Measurements from ENCODE around the gene BMP10. TPM values are rescaled to one million over a fixed set of nuclear protein-coding genes. Genes with fewer than 3 reads are reported as not detected.

The BMP10 gene
- total and polyA plus RNA-seq, 2 of the 13 experiments (the other 11 are each of a cell fraction or from before 2014, with no cell fraction given): not detected

DNA sequence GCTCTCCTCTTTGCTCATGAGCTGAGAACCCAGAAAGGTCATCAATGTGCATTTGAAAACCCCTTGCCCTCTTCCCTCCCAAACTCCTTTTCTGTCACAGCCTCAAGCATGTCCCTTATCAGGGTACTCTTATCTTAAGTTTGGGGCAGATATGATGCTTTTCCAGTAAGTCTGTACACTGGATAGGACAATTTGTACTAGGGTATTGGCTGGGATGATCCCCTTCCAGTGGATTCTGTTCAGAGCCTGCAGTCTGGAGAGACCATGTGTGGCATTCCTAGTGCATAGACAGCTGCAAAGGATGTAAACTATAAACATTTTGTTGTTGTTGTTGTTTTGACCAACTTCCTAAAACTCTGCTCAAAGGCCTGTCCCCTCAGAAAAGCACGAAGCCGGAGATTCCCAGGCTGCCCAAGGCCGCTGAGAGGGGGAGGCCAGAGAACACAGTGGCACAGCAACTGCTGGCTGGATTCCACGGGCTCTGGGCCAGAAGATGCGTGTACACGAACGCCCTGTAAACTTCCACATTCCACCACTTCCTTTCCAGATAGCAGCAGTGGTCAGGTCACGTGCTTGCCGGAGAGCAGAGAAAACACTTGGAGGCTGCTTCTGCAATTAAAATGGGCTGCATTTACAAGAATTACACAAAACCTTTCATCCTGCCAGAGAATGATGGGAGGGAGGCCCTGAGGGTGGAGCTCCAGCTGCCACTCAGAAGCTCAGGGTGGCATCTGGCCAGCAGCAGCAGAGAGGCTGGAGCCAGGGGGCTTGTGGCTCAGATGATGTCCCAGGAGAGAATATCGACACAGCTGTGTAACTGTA lies 42.1 kb downstream of the BMP10 start (continued):
- TF ChIP-seq GABPA (IDR thresholded peaks at IDR 0.05; ENCODE audit: low read depth, low read length): no peak
- TF ChIP-seq GABPA (CRISPR knock-in tag; IDR thresholded peaks at IDR 0.05; ENCODE audit: low read depth): 0 out of 2 replicates have a peak, but pooled peaks have one; percentile 26
- TF ChIP-seq GABPB1 (CRISPR knock-in tag; IDR thresholded peaks at IDR 0.05): peak; percentile 38; the same call in 1 of the 2 replicates
- TF ChIP-seq, protein P1, sequence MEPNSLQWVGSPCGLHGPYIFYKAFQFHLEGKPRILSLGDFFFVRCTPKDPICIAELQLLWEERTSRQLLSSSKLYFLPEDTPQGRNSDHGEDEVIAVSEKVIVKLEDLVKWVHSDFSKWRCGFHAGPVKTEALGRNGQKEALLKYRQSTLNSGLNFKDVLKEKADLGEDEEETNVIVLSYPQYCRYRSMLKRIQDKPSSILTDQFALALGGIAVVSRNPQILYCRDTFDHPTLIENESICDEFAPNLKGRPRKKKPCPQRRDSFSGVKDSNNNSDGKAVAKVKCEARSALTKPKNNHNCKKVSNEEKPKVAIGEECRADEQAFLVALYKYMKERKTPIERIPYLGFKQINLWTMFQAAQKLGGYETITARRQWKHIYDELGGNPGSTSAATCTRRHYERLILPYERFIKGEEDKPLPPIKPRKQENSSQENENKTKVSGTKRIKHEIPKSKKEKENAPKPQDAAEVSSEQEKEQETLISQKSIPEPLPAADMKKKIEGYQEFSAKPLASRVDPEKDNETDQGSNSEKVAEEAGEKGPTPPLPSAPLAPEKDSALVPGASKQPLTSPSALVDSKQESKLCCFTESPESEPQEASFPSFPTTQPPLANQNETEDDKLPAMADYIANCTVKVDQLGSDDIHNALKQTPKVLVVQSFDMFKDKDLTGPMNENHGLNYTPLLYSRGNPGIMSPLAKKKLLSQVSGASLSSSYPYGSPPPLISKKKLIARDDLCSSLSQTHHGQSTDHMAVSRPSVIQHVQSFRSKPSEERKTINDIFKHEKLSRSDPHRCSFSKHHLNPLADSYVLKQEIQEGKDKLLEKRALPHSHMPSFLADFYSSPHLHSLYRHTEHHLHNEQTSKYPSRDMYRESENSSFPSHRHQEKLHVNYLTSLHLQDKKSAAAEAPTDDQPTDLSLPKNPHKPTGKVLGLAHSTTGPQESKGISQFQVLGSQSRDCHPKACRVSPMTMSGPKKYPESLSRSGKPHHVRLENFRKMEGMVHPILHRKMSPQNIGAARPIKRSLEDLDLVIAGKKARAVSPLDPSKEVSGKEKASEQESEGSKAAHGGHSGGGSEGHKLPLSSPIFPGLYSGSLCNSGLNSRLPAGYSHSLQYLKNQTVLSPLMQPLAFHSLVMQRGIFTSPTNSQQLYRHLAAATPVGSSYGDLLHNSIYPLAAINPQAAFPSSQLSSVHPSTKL (CRISPR knock-in tag; IDR thresholded peaks at IDR 0.05): peak; percentile 36; the same call in 1 of the 2 replicates

DNA sequence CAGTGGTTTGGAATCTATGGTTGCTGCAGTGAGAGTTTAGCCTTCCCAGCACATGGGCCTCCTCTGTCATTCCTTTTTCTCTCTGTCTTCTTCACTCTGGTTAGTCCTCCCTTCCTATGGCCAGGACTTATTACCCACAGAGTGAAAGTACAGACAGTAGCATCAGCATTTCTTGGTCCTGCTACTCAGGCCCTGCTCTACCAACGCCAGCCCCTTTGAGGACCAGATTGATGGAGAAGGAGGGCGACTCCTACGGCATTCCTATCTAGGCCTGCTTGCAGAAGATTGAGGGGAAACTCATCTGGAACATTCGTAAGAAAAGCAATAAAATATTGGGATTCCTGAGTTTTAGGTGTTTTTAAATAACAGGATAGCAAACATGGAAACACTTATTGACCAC lies 43.5 kb downstream of the BMP10 start:
- Histone ChIP-seq H3K79me2 (ENCODE audit: insufficient read depth, low read length) (no peaks in the 10 kb centered on the region), H3K27me3 (ENCODE audit: control insufficient read depth in 1 of 2, insufficient read depth in 2 of 2, low read length in 2 of 2) (peaks cover 0 to 26% of the 10 kb centered on the region in 2 experiments; a peak in 2 of 5 replicates), H3K27ac (ENCODE audit: extremely low read length, insufficient read depth, low read length) (no peak overlapping the region), H4K20me1 (ENCODE audit: insufficient read depth, low read length) (no peaks in the 10 kb centered on the region), H3K36me3 (replicated peaks in 1 of 2; ENCODE audit: control insufficient read depth in 1 of 2, insufficient read depth in 2 of 2, low read length in 2 of 2) (no peaks in the 10 kb centered on the region), H3K9ac (ENCODE audit: insufficient read depth, low read depth, low read length) (no peak overlapping the region), H3K4me3 (replicated peaks in 1 of 3; ENCODE audit: insufficient read depth in 1 of 3, low read depth in 2 of 3, low read length in 3 of 3) (no peak overlapping the region), H3K4me2 (ENCODE audit: low read depth, low read length) (no peak overlapping the region), H2AFZ (ENCODE audit: low read length) (no peak overlapping the region), H3K9me3 (ENCODE audit: low read length) (no peaks in the 10 kb centered on the region), H3K4me1 (ENCODE audit: insufficient read depth, low read length) (peaks cover 9% of the 10 kb centered on the region; the same call in 1 of the 2 replicates)
- ATAC-seq: no peak
- ChIA-PET POLR2A (no interaction called here), CTCF (ENCODE audit: low intra/inter-chr PET ratio, low total read pairs) (no interaction called here)
- no peak for DNase-seq (ENCODE audit: low spot score)
- in situ Hi-C loops (cut with HindIII; ENCODE audit: extremely low pct_ligation_motif_present, low pct_unique_long_range_greater_than_20kb): no loop called here
- WGBS (ENCODE audit: low lambda C conversion rate): 17% methylated on average over 4 of the region's 4 CpGs
- BruUV-seq (replicated peaks): no TSS peak
- intact Hi-C loops (cut with micrococcal nuclease; ENCODE audit: unreplicated experiment): no loop called here
- FAIRE-seq: no peak
- no peak for TF ChIP-seq KMT2A (CRISPR knock-in tag; IDR thresholded peaks at IDR 0.05)
- TF ChIP-seq, protein P2, sequence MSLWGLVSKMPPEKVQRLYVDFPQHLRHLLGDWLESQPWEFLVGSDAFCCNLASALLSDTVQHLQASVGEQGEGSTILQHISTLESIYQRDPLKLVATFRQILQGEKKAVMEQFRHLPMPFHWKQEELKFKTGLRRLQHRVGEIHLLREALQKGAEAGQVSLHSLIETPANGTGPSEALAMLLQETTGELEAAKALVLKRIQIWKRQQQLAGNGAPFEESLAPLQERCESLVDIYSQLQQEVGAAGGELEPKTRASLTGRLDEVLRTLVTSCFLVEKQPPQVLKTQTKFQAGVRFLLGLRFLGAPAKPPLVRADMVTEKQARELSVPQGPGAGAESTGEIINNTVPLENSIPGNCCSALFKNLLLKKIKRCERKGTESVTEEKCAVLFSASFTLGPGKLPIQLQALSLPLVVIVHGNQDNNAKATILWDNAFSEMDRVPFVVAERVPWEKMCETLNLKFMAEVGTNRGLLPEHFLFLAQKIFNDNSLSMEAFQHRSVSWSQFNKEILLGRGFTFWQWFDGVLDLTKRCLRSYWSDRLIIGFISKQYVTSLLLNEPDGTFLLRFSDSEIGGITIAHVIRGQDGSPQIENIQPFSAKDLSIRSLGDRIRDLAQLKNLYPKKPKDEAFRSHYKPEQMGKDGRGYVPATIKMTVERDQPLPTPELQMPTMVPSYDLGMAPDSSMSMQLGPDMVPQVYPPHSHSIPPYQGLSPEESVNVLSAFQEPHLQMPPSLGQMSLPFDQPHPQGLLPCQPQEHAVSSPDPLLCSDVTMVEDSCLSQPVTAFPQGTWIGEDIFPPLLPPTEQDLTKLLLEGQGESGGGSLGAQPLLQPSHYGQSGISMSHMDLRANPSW (CRISPR knock-in tag; IDR thresholded peaks at IDR 0.05; ENCODE audit: borderline replicate concordance): no peak
- TF ChIP-seq ZSCAN30 (CRISPR knock-in tag; IDR thresholded peaks at IDR 0.05): no peak
- TF ChIP-seq, protein P3, sequence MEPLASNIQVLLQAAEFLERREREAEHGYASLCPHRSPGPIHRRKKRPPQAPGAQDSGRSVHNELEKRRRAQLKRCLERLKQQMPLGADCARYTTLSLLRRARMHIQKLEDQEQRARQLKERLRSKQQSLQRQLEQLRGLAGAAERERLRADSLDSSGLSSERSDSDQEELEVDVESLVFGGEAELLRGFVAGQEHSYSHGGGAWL (CRISPR knock-in tag; IDR thresholded peaks at IDR 0.05): no peak
- TF ChIP-seq NONO (IDR thresholded peaks at IDR 0.05): no peak
- no peak for TF ChIP-seq NONO (CRISPR knock-in tag; conservative IDR thresholded peaks at IDR 0.05)
- TF ChIP-seq, protein P4, sequence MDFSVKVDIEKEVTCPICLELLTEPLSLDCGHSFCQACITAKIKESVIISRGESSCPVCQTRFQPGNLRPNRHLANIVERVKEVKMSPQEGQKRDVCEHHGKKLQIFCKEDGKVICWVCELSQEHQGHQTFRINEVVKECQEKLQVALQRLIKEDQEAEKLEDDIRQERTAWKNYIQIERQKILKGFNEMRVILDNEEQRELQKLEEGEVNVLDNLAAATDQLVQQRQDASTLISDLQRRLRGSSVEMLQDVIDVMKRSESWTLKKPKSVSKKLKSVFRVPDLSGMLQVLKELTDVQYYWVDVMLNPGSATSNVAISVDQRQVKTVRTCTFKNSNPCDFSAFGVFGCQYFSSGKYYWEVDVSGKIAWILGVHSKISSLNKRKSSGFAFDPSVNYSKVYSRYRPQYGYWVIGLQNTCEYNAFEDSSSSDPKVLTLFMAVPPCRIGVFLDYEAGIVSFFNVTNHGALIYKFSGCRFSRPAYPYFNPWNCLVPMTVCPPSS (IDR thresholded peaks at IDR 0.05): no peak
- TF ChIP-seq, protein P5, sequence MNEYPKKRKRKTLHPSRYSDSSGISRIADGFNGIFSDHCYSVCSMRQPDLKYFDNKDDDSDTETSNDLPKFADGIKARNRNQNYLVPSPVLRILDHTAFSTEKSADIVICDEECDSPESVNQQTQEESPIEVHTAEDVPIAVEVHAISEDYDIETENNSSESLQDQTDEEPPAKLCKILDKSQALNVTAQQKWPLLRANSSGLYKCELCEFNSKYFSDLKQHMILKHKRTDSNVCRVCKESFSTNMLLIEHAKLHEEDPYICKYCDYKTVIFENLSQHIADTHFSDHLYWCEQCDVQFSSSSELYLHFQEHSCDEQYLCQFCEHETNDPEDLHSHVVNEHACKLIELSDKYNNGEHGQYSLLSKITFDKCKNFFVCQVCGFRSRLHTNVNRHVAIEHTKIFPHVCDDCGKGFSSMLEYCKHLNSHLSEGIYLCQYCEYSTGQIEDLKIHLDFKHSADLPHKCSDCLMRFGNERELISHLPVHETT (CRISPR knock-in tag; conservative IDR thresholded peaks at IDR 0.05): no peak
- TF ChIP-seq KDM1A (CRISPR knock-in tag; IDR thresholded peaks at IDR 0.05): no peak

Data from HepG2 (cell line).